Muscle of leg (tissue), 11 donors: Measurements from ENCODE around the gene LRP5. TPM values are rescaled to one million over a fixed set of nuclear protein-coding genes. Genes with fewer than 3 reads are reported as not detected.
"Not testable (repeated sequence)": the region's sequence is repeated elsewhere in the genome, so short reads cannot be mapped to it uniquely, and the experiment has no call there.

Experiments used
- DNase-seq: peaks from one replicate; pipeline ENCODE4 v3.0.0; 2013
- H3K27ac ChIP-seq: one replicate; pipeline ENCODE4 v1.5.1; 2013; ENCODE audit warnings: mild to moderate bottlenecking, low read length, control low read depth
- H3K27me3 ChIP-seq: one replicate; pipeline ENCODE4 v1.6.1; 2013; ENCODE audit warnings: low read length; ENCODE audit not compliant: control insufficient read depth, insufficient read depth
- H3K36me3 ChIP-seq: one replicate; pipeline ENCODE4 v1.6.1; 2013; ENCODE audit warnings: low read length; ENCODE audit not compliant: control insufficient read depth, insufficient read depth
- H3K4me1 ChIP-seq: one replicate; pipeline ENCODE4 v1.6.1; 2013; ENCODE audit warnings: low read length; ENCODE audit not compliant: control insufficient read depth, insufficient read depth
- H3K4me3 ChIP-seq: one replicate; pipeline ENCODE4 v1.5.1; 2013; ENCODE audit warnings: low read length, control low read depth
- H3K9me3 ChIP-seq: replicated peaks from 2 replicates; pipeline ENCODE4 v1.6.1; 2013; ENCODE audit warnings: low read depth, low read length; ENCODE audit not compliant: control insufficient read depth
- WGBS: methylation state at CpG from one replicate; pipeline ENCODE4 v1.1.5; 2013; ENCODE audit warnings: missing lambda C conversion rate; ENCODE audit not compliant: insufficient coverage; 5-methylcytosine and 5-hydroxymethylcytosine counted together
- polyA plus RNA-seq, 8 donors: library from polyadenylated mRNA; unstranded; fragments of 120-200 nt; gene quantifications; one replicate each; pipeline versions ENCODE4 v1.2.1 to v1.2.3, GENCODE V29; 2013; ENCODE audit warnings: inconsistent platforms in 1 of 8, low replicate concordance in 1 of 8; ENCODE audit not compliant: insufficient read length in 8 of 8, insufficient read depth in 1 of 8
- total RNA-seq: library from RNA; stranded (reverse); fragments of 120-200 nt; gene quantifications from one replicate; pipeline ENCODE4 v1.2.4, GENCODE V29; 2013

LRP5 gene
- total and polyA plus RNA-seq, 9 donors = 30.9 to 70.0 (median 65.1) TPM

DNA sequence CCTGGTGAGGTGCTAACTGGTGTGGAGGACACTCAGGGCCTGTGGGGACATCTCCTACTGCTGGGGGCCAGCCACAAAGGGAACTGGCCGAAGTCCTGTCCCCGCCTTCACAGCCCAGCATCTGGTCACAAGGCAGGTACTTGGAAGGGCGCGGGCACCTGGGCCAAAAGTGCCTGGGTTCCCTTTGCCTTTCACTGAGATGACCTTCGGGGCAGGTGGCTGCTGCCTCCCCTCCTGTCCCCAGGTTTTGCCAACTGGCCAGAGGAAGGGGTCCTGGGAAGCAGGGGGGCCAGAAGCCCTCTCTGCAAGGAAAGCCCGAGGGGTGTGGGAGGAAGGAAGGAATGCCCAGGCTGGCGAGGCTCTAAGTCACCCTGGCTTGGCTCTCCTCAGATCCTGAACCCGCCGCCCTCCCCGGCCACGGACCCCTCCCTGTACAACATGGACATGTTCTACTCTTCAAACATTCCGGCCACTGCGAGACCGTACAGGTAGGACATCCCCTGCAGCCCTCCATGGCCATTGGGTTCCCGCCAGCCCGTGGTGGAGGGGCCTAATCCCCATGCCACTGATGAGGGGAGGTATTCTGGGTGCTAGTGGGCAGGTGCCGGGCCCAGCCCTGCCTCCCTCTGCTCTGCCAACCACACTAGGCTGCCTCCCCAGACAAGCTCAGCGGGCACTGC is 133.8 kb downstream of the LRP5 start:
- Histone ChIP-seq H3K4me3 (no peak overlapping the region), H3K27ac (no peak overlapping the region), H3K9me3 (no peaks in the 10 kb centered on the region), H3K36me3 (peaks cover 68% of the 10 kb centered on the region), H3K27me3 (no peaks in the 10 kb centered on the region), H3K4me1 (peaks cover 7% of the 10 kb centered on the region)
- DNase-seq = no peak
- WGBS = 88% methylated on average over 10 of the region's 18 CpGs

- DNase-seq = peak; percentile 73
- no peak overlapping the region for H3K4me3 ChIP-seq
- no peak overlapping the region for H3K27ac ChIP-seq
- peaks cover 6% of the 10 kb centered on the region for H3K4me1 ChIP-seq
- H3K9me3 ChIP-seq = no peaks in the 10 kb centered on the region
- WGBS = 45% methylated on average over 24 of the region's 25 CpGs
- H3K36me3 ChIP-seq = peaks cover 59% of the 10 kb centered on the region
- no peaks in the 10 kb centered on the region for H3K27me3 ChIP-seq
Observed at GRCh38 chr11:68447015-68447801, 134.8 kb downstream of the LRP5 start.

- not testable (repeated sequence) for H3K4me3 ChIP-seq, H3K4me1 ChIP-seq, DNase-seq, H3K27ac ChIP-seq, H3K27me3 ChIP-seq, H3K9me3 ChIP-seq
- WGBS = 100% methylated on average over 3 of the region's 6 CpGs
- H3K36me3 ChIP-seq = peaks cover 52% of the 10 kb centered on the region
Observed at GRCh38 chr11:68447914-68448313, 135.5 kb downstream of the LRP5 start.

- Histone ChIP-seq H3K27ac (no peak overlapping the region), H3K27me3 (no peaks in the 10 kb centered on the region), H3K4me1 (peaks cover 6% of the 10 kb centered on the region), H3K4me3 (no peak overlapping the region), H3K36me3 (peaks cover 51% of the 10 kb centered on the region), H3K9me3 (no peaks in the 10 kb centered on the region)
- WGBS = 95% methylated on average over 18 of the region's 25 CpGs
- DNase-seq = no peak
Observed at GRCh38 chr11:68448604-68449011, 136.2 kb downstream of the LRP5 start.

GRCh38 chr11:68449951-68450350 is 137.6 kb downstream of the LRP5 start:
- Histone ChIP-seq H3K36me3 (peaks cover 46% of the 10 kb centered on the region), H3K27me3 (no peaks in the 10 kb centered on the region), H3K4me1 (peaks cover 6% of the 10 kb centered on the region), H3K9me3 (no peaks in the 10 kb centered on the region), H3K27ac (no peak overlapping the region), H3K4me3 (no peak overlapping the region)
- no peak for DNase-seq
- WGBS = 90% methylated on average over 11 of the region's 11 CpGs

DNA sequence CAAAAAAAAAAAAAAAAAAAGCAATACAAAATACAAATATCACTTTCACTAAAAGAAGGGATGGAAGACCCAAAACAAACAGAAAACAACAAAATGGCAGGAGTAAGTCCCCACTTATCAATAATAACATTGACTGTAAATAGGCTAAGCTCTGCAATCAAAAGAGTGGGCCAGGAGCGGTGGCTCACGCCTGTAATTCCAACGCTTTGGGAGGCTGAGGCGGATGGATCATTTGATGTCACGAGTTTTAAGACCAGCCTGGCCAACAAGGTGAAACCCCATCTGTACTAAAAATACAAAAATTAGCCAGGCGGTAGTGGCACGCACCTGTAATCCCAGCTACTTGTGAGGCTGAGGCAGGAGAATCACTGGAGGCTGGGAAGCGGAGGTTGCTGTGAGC is 138.3 kb downstream of the LRP5 start:
- Histone ChIP-seq H3K9me3 (no peaks in the 10 kb centered on the region), H3K4me3 (no peak overlapping the region), H3K27ac (no peak overlapping the region), H3K27me3 (no peaks in the 10 kb centered on the region), H3K4me1 (peaks cover 6% of the 10 kb centered on the region), H3K36me3 (peaks cover 41% of the 10 kb centered on the region)
- 95% methylated on average over 7 of the region's 8 CpGs for WGBS
- DNase-seq = no peak

- no peak overlapping the region for H3K4me3 ChIP-seq
- peaks cover 5% of the 10 kb centered on the region for H3K36me3 ChIP-seq
- no peak overlapping the region for H3K27ac ChIP-seq
- 48% methylated on average over 6 of the region's 8 CpGs for WGBS
- no peak for DNase-seq
- no peaks in the 10 kb centered on the region for H3K27me3 ChIP-seq
- H3K9me3 ChIP-seq = no peaks in the 10 kb centered on the region
- peaks cover 2% of the 10 kb centered on the region for H3K4me1 ChIP-seq
Observed at GRCh38 chr11:68454767-68455166, 142.4 kb downstream of the LRP5 start.

DNA sequence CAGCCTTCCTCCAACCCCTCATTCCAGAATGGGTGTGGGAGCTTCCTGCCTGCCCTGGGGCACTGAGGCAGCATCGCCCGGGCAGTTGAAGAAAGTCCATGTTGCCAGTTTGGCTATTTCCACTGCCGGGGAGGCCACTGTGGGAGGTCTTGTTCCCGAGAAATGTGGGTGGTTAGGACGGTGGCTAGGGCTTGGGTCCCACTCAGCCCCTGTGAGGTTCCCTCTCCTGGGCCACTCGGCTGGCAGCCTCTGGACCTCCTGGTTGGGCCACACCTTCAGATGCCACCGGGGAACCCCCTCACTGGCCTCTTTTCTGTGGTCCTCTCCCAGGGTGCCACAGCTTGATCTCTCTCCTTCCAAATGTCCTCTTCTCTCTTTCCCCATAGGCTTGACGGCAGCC is 143.1 kb downstream of the LRP5 start:
- Histone ChIP-seq H3K4me1 (peaks cover 4% of the 10 kb centered on the region), H3K36me3 (no peaks in the 10 kb centered on the region), H3K9me3 (no peaks in the 10 kb centered on the region), H3K27ac (no peak overlapping the region), H3K4me3 (no peak overlapping the region), H3K27me3 (no peaks in the 10 kb centered on the region)
- DNase-seq = no peak
- 84% methylated on average over 5 of the region's 8 CpGs for WGBS

- no peaks in the 10 kb centered on the region for H3K36me3 ChIP-seq
- H3K27ac ChIP-seq = no peak overlapping the region
- no peaks in the 10 kb centered on the region for H3K9me3 ChIP-seq
- no peaks in the 10 kb centered on the region for H3K27me3 ChIP-seq
- H3K4me1 ChIP-seq = peaks cover 13% of the 10 kb centered on the region
- DNase-seq = no peak
- 57% methylated on average over 5 of the region's 8 CpGs for WGBS
- H3K4me3 ChIP-seq = no peak overlapping the region
Observed at GRCh38 chr11:68457216-68457897, 145.0 kb downstream of the LRP5 start.

DNA sequence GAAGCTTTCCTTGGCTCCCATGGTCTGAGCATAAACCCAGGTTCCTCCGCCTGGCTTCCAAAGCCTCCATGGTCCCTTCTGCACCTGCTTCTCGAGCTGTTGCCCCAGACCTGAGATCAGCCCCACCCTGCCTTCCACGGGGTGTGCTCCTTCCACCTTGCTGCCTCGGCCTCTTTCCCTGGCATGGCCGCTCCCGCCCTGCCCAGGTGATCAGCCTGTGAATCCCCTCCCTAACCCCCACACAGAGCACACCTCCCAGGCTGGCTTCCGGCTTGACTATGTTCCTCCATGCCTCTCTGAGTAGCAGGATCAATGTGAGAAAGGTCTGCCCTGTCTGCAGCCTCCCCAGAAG is 145.5 kb downstream of the LRP5 start:
- H3K27ac ChIP-seq = no peak overlapping the region
- no peak for DNase-seq
- peaks cover 16% of the 10 kb centered on the region for H3K4me1 ChIP-seq
- no peak overlapping the region for H3K4me3 ChIP-seq
- H3K9me3 ChIP-seq = no peaks in the 10 kb centered on the region
- H3K36me3 ChIP-seq = no peaks in the 10 kb centered on the region
- no peaks in the 10 kb centered on the region for H3K27me3 ChIP-seq
- 94% methylated on average over 2 of the region's 7 CpGs for WGBS
